SHP77 treated with DMSO at 0.1 percent for 48 hours (cell line): Measurements from ENCODE around the gene C12orf60.

ENCODE experiments used
- DNase-seq: peaks from one replicate; lab custom pipeline; 2025; lab: John Stamatoyannopoulos, UW

The C12orf60 gene

GRCh38 chr12:14834509-14834908, 31.0 kb downstream of the C12orf60 start:
- DNase-seq = no peak

- no peak for DNase-seq
Measured at GRCh38 chr12:14836336-14837210, 33.1 kb downstream of the C12orf60 start.

GRCh38 chr12:14839262-14839661, 35.8 kb downstream of the C12orf60 start:
- no peak for DNase-seq

GRCh38 chr12:14840616-14841015, 37.1 kb downstream of the C12orf60 start:
- DNase-seq = no peak

GRCh38 chr12:14841761-14842160, 38.3 kb downstream of the C12orf60 start:
- no peak for DNase-seq

GRCh38 chr12:14842315-14842714, 38.8 kb downstream of the C12orf60 start:
- DNase-seq = no peak

- no peak for DNase-seq
Measured at GRCh38 chr12:14843425-14843887, 40.0 kb downstream of the C12orf60 start, which contains the start of gene ART4. ART4 (minus strand) TSS chr12:14843526; CDS start chr12:14843113, 413 bp downstream.

GRCh38 chr12:14844401-14844800, 40.9 kb downstream of the C12orf60 start:
- no peak for DNase-seq

- no peak for DNase-seq
Measured at GRCh38 chr12:14845350-14845750, 41.9 kb downstream of the C12orf60 start.

GRCh38 chr12:14846042-14846587, 42.6 kb downstream of the C12orf60 start:
- no peak for DNase-seq

GRCh38 chr12:14846876-14847580, 43.6 kb downstream of the C12orf60 start:
- no peak for DNase-seq

- no peak for DNase-seq
Measured at GRCh38 chr12:14849661-14850060, 46.2 kb downstream of the C12orf60 start.

GRCh38 chr12:14850929-14851663, 47.6 kb downstream of the C12orf60 start:
- DNase-seq = no peak

GRCh38 chr12:14852880-14853279, 49.4 kb downstream of the C12orf60 start:
- DNase-seq = no peak

GRCh38 chr12:14853961-14854360, 50.5 kb downstream of the C12orf60 start:
- no peak for DNase-seq

GRCh38 chr12:14854586-14855183, 51.2 kb downstream of the C12orf60 start:
- DNase-seq = no peak

- no peak for DNase-seq
Measured at GRCh38 chr12:14858513-14858912, 55.0 kb downstream of the C12orf60 start.

- DNase-seq = no peak
Measured at GRCh38 chr12:14860490-14860889, 57.0 kb downstream of the C12orf60 start.

- no peak for DNase-seq
Measured at GRCh38 chr12:14868916-14869506, 65.5 kb downstream of the C12orf60 start.

GRCh38 chr12:14871247-14871646, 67.8 kb downstream of the C12orf60 start:
- DNase-seq = no peak

GRCh38 chr12:14871886-14872285, 68.4 kb downstream of the C12orf60 start:
- no peak for DNase-seq
